ENCODE results near the gene L3HYPDH. TPM values are rescaled to one million over a fixed set of nuclear protein-coding genes. Genes with fewer than 3 reads are reported as not detected.

The L3HYPDH gene
- total RNA-seq, 1 donor from 2014 or later: 57.2 TPM

DNA sequence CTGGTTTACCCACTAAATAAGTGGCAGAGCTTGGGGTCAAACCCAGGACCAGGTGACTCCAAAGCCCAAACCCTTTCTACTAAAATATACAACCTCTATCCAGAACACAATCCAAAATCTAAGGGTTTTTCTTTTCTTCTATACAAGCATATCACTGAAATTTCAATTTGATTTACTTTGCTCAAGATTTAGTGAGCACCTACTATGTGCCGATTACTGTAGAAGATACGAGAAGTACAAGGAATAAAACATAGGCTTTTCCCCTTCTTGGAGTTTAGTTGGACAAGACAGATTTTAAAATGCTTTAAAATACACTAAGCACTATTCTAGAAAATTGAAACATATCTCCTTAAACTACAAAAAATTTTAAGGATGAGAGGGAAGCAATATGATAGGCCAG is 2.8 kb downstream of the L3HYPDH start:
- no peaks in the 10 kb centered on the region for H3K9me3 Mint-ChIP-seq (ENCODE audit: unreplicated experiment)
- no peaks in the 10 kb centered on the region for H3K27me3 Mint-ChIP-seq (ENCODE audit: low read depth, unreplicated experiment)
- peak overlapping the region; percentile 96 for H3K9ac ChIP-seq (ENCODE audit: low read length)
- no peak for DNase-seq (ENCODE audit: low read depth)
- no peak overlapping the region for H2AFZ ChIP-seq (ENCODE audit: low read depth, low read length)
- no peaks in the 10 kb centered on the region for H3K9me3 ChIP-seq (ENCODE audit: insufficient read depth, low read depth, low read length)
- peak overlapping the region; percentile 100 for H3K27ac Mint-ChIP-seq (ENCODE audit: unreplicated experiment)
- H3K27ac ChIP-seq (ENCODE audit: low read depth, low read length): peak overlapping the region; percentile 96
- peaks cover 31% of the 10 kb centered on the region for H3K4me1 Mint-ChIP-seq (ENCODE audit: low read depth, unreplicated experiment)
- FAIRE-seq: no peak
- peak overlapping the region; percentile 99 for H3K4me3 Mint-ChIP-seq (ENCODE audit: unreplicated experiment)
- peaks cover 14% of the 10 kb centered on the region for H3K36me3 ChIP-seq (ENCODE audit: insufficient read depth, low read length)
- no peak for TF ChIP-seq CTCF (IDR thresholded peaks at IDR 0.05; ENCODE audit: insufficient read depth, low read depth, low read length)
- H3K27me3 ChIP-seq (ENCODE audit: insufficient read depth, low read length): no peaks in the 10 kb centered on the region
- peaks cover 30% of the 10 kb centered on the region for H3K4me1 ChIP-seq (ENCODE audit: insufficient read depth, low read length)
- H4K20me1 ChIP-seq (ENCODE audit: insufficient read depth, low read length): peaks cover 11% of the 10 kb centered on the region
- H3K4me3 ChIP-seq (ENCODE audit: insufficient read depth, low read depth, low read length): peak overlapping the region; percentile 85
- H3K79me2 ChIP-seq (ENCODE audit: insufficient read depth, low read length): peaks cover 96% of the 10 kb centered on the region
- H3K36me3 Mint-ChIP-seq (ENCODE audit: low read depth, unreplicated experiment): peaks cover 9% of the 10 kb centered on the region
- H3K4me2 ChIP-seq (ENCODE audit: low read length): peak overlapping the region; percentile 94

GRCh38 chr14:59480166-59480565 is 4.0 kb downstream of the L3HYPDH start:
- Histone ChIP-seq H2AFZ (ENCODE audit: low read depth, low read length) (no peak overlapping the region), H3K9ac (ENCODE audit: low read length) (no peak overlapping the region), H3K4me3 (ENCODE audit: insufficient read depth, low read depth, low read length) (peak overlapping the region; percentile 8), H4K20me1 (ENCODE audit: insufficient read depth, low read length) (peaks cover 11% of the 10 kb centered on the region), H3K36me3 (ENCODE audit: insufficient read depth, low read length) (peaks cover 22% of the 10 kb centered on the region), H3K4me1 (ENCODE audit: insufficient read depth, low read length) (peaks cover 30% of the 10 kb centered on the region), H3K4me2 (ENCODE audit: low read length) (peak overlapping the region; percentile 94), H3K27ac (ENCODE audit: low read depth, low read length) (no peak overlapping the region), H3K9me3 (ENCODE audit: insufficient read depth, low read depth, low read length) (no peaks in the 10 kb centered on the region), H3K79me2 (ENCODE audit: insufficient read depth, low read length) (peaks cover 85% of the 10 kb centered on the region), H3K27me3 (ENCODE audit: insufficient read depth, low read length) (no peaks in the 10 kb centered on the region)
- H3K9me3 Mint-ChIP-seq (ENCODE audit: unreplicated experiment): no peaks in the 10 kb centered on the region
- peaks cover 9% of the 10 kb centered on the region for H3K36me3 Mint-ChIP-seq (ENCODE audit: low read depth, unreplicated experiment)
- peak overlapping the region; percentile 99 for H3K4me3 Mint-ChIP-seq (ENCODE audit: unreplicated experiment)
- TF ChIP-seq EZH2 (IDR thresholded peaks at IDR 0.05; ENCODE audit: insufficient read depth, low read length) (no peak), CTCF (IDR thresholded peaks at IDR 0.05; ENCODE audit: insufficient read depth, low read depth, low read length) (no peak)
- FAIRE-seq (no peak), DNase-seq (ENCODE audit: low read depth) (no peak)
- no peaks in the 10 kb centered on the region for H3K27me3 Mint-ChIP-seq (ENCODE audit: low read depth, unreplicated experiment)
- no peak overlapping the region for H3K27ac Mint-ChIP-seq (ENCODE audit: unreplicated experiment)
- peaks cover 32% of the 10 kb centered on the region for H3K4me1 Mint-ChIP-seq (ENCODE audit: low read depth, unreplicated experiment)

- H3K27me3 Mint-ChIP-seq (ENCODE audit: low read depth, unreplicated experiment): no peaks in the 10 kb centered on the region
- no peak overlapping the region for H3K9ac ChIP-seq (ENCODE audit: low read length)
- FAIRE-seq: no peak
- H3K36me3 ChIP-seq (ENCODE audit: insufficient read depth, low read length): peaks cover 34% of the 10 kb centered on the region
- no peak overlapping the region for H3K4me3 ChIP-seq (ENCODE audit: insufficient read depth, low read depth, low read length)
- H3K36me3 Mint-ChIP-seq (ENCODE audit: low read depth, unreplicated experiment): peaks cover 11% of the 10 kb centered on the region
- no peaks in the 10 kb centered on the region for H3K9me3 ChIP-seq (ENCODE audit: insufficient read depth, low read depth, low read length)
- no peak overlapping the region for H3K27ac Mint-ChIP-seq (ENCODE audit: unreplicated experiment)
- no peaks in the 10 kb centered on the region for H3K27me3 ChIP-seq (ENCODE audit: insufficient read depth, low read length)
- peaks cover 11% of the 10 kb centered on the region for H4K20me1 ChIP-seq (ENCODE audit: insufficient read depth, low read length)
- H2AFZ ChIP-seq (ENCODE audit: low read depth, low read length): no peak overlapping the region
- H3K4me1 Mint-ChIP-seq (ENCODE audit: low read depth, unreplicated experiment): peaks cover 41% of the 10 kb centered on the region
- no peak for DNase-seq (ENCODE audit: low read depth)
- no peak overlapping the region for H3K4me2 ChIP-seq (ENCODE audit: low read length)
- H3K4me1 ChIP-seq (ENCODE audit: insufficient read depth, low read length): peaks cover 41% of the 10 kb centered on the region
- peaks cover 73% of the 10 kb centered on the region for H3K79me2 ChIP-seq (ENCODE audit: insufficient read depth, low read length)
- H3K27ac ChIP-seq (ENCODE audit: low read depth, low read length): no peak overlapping the region
- H3K4me3 Mint-ChIP-seq (ENCODE audit: unreplicated experiment): no peak overlapping the region
- H3K9me3 Mint-ChIP-seq (ENCODE audit: unreplicated experiment): no peaks in the 10 kb centered on the region
- TF ChIP-seq CTCF (IDR thresholded peaks at IDR 0.05; ENCODE audit: insufficient read depth, low read depth, low read length): no peak
- TF ChIP-seq EZH2 (IDR thresholded peaks at IDR 0.05; ENCODE audit: insufficient read depth, low read length): no peak
These were observed 5.7 kb downstream of the L3HYPDH start for GRCh38 chr14:59478540-59478939.
